ENCODE measurements around the gene CDK5RAP2.

DNA sequence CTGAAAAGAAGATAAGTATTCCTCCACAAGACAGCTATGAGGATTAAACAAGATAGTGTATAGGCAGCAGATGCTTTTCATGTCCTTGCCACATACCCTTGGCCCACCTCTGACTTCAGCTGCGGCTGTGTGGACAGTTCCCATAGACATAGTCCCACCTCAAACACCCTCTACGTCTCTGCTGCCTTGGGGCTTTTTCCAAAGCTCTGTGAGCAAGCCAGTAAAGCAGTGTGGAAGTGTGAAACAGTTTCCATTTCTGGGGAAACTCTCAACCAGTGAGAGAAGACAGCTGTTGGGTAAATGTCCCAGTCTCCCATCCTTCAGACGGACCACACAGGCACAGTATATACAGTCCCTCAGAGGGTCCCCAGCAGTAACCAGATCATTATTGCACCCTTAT lies 125.5 kb downstream of the CDK5RAP2 start:
- TF ChIP-seq, protein P1, sequence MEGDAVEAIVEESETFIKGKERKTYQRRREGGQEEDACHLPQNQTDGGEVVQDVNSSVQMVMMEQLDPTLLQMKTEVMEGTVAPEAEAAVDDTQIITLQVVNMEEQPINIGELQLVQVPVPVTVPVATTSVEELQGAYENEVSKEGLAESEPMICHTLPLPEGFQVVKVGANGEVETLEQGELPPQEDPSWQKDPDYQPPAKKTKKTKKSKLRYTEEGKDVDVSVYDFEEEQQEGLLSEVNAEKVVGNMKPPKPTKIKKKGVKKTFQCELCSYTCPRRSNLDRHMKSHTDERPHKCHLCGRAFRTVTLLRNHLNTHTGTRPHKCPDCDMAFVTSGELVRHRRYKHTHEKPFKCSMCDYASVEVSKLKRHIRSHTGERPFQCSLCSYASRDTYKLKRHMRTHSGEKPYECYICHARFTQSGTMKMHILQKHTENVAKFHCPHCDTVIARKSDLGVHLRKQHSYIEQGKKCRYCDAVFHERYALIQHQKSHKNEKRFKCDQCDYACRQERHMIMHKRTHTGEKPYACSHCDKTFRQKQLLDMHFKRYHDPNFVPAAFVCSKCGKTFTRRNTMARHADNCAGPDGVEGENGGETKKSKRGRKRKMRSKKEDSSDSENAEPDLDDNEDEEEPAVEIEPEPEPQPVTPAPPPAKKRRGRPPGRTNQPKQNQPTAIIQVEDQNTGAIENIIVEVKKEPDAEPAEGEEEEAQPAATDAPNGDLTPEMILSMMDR (IDR thresholded peaks at IDR 0.05) = no peak
- TF ChIP-seq POLR2A (IDR thresholded peaks at IDR 0.05) (no peak), POLR2AphosphoS5 (IDR thresholded peaks at IDR 0.05) (no peak)
